ENCODE measurements around the gene ORC3.
"Not testable (repeated sequence)": the region's sequence is repeated elsewhere in the genome, so short reads cannot be mapped to it uniquely, and the experiment has no call there.

Gene ORC3

DNA sequence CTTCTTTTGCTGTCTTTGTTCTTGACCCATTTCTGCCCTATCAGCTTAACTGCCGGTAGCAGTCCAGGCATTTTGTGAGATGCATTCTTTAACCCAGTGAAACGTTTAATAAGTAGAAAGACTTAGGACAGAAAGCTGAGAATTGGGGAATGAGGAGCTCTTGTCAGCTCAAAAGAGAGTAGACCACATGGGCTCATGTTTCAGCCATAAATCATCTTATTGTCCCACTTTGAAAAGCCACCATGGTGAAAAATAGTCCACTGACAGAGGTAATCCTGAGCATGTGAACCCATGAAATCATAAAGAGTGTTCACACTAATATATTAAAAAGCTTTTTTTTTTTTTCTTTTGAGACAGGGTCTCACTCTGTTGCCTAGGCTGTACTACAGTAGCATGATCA lies 16.3 kb downstream of the ORC3 start:
- FAIRE-seq: no peak

DNA sequence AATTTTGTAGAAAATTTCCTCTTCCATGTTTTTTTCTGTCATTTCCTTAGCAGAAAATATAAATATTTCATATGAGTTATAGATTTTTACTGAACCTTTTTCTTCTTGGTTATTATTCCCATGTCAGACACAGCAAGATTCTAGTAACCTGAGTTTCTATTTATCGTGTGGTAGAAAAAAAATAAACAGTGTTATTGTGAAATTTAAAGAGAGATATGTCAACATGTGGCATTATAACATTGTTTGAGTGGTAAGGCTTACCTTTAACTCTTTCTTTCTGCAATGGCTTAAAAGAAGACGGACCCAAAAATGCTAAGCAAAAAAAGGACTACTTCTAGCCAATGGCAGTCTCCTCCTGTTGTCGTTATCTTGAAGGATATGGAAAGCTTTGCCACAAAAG lies 18.9 kb downstream of the ORC3 start:
- no peak for FAIRE-seq

DNA sequence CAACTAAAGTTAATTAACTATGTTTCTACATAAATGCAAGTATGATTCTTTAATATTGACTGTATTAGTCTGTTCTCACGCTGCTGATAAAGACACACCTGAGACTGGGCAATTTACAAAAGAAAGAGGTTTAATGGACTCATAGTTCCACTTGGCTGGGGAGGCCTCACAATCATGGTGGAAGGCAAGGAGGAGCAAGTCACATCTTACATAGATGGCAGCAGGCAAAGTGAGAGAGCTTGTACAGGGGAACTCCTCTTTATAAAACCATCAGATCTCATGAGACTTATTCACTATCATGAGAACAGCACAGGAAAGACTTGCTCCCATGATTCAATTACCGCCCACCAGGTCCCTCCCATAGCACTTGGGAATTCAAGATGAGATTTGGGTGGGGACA lies 23.1 kb downstream of the ORC3 start:
- FAIRE-seq: not testable (repeated sequence)

DNA sequence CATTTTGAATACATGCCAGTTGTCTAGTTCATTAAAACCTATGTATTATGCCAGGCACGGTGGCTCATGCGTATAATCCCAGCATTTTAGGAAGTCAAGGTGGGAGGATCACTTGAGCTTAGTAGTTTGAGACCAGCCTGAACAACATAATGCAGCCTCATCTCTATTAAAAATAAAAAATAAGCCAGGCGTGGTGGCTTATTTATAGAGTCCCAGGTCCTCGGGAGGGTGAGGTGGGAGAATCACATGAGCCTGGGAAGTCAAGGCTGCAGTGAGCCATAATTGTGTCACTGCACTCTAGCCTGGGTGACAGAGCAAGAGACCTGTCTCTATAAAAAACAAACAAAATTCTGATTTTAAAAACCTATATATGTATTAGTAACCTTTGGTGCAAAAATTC lies 27.5 kb downstream of the ORC3 start:
- FAIRE-seq: no peak

DNA sequence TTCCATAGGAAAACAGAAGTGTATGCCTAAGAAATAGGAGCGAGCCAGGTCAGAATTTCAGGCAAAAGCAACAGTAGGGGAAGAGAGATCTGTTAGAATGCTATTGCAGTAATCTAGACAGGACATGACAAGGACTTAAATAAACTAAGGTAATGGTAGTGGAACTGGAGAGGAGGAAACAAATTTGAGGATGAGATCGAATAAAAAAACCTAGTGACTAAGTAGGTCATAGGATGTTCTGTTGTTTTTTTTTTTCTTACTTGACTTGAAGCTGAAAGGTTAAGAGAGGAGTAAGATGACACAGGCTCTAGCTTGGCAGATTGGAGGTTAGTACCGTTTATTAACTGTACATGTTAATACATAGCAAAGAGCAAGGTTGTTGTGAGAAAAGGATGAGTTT lies 28.6 kb downstream of the ORC3 start:
- no peak for FAIRE-seq

DNA sequence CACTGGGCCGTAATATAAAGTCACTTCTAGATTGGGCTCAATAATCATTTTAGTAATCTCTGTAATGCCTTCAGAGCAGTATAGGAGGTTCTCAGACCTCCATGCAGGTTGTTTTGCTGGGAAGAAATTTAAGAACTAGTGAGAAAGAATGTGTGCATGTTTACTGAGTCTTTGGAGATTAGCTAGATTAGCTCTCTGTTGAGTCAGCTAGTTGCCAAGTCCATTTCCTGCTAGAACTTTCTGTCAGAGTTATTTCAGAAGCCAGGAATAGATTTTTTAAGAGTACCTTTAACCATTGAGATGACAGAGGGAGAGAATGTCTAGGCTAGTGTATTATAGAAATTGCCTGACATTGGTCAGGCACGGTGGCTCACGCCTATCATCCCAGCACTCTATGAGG lies 33.3 kb downstream of the ORC3 start:
- FAIRE-seq: no peak

DNA sequence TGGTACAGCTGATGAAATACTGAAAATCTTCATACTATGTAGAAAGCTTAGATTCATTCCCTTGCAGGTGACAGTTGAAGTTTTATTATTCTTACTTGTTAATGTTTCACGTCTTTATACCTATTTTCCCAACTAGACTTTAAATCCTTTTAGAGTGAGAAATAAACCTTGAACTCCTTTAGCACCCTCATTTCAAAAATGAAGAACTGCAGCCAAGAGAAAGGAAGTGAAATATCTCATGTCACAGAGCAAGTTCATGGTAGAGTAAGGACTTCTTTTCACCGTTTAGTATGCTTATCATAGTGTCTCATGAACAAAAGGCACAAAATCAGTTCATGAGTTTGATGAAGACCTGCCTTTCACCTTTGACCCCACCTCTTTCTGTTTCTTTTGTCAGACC lies 38.5 kb downstream of the ORC3 start:
- no peak for FAIRE-seq

DNA sequence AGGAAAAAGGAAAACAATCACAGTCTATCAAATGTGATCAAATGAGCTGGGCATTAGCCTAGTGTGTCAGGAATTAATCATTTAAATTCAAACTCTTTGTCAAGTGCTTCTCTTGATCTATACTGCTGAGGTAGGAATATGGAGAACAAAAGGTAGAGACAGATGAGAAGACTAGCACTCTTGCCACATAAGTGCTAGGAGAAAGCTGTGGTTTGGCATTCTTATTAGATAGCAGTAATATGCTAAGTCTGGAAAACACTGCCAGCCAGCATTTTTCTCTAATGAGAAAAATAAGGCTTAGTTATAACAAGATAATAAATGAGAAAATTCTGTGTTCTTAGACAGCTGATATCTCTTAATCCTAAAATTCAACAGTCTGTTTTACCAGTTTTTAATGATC lies 38.9 kb downstream of the ORC3 start:
- FAIRE-seq: no peak

DNA sequence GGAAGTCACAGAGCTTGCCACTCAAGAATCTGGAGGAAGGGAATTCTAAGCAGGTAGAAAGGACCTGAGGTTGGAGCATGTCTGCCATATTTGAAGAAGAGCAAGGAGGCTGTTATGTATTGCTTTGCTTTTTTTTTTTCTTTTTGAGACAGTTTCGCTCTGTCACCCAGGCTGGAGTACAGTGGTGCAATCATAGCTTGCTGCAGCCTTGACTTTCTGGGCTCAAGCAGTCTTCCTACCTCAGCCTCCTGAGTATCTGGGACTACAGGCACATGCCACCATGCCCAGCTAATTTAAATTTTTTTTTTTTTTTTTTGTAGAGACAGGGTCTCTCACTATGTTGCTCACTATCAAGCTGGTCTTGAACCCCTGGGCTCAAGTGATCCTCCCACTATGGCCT lies 40.8 kb downstream of the ORC3 start:
- no peak for FAIRE-seq

DNA sequence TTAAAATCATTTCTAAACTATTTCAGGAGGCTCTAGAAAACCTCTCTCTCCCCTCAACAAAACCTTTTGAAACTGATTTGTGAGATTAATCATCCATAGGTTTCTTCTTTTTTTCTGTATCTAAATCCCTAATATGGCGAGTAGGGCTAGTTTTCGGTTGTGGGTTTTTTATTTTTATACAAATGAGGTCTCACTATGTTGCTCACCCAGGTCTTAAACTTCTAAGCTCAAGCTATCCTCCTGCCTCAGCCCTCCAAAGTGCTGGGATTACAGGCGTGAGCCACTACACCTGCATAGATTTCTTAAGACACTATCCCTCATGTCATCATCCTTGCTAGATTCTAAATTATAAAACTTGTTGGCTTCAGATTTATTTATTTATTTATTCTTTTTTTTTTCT lies 43.9 kb downstream of the ORC3 start:
- no peak for FAIRE-seq

DNA sequence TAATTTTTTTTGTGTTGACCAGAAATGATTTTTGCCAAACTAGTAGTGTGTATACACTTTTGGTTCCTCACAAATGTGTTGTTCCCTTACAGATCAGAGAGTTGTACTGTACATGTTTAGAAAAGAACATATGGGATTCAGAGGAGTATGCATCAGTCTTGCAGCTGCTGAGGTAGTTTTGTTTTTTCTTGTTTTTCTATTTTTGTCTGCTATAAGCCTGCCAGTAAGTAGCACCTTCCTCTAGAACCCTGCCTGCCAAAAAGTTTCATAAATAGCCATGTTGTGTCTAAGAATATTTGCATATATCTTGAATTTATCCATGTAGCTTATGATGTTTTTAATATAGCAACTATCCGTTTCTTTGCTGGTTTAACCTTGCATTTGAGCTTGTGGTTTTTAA lies 46.4 kb downstream of the ORC3 start:
- no peak for FAIRE-seq

DNA sequence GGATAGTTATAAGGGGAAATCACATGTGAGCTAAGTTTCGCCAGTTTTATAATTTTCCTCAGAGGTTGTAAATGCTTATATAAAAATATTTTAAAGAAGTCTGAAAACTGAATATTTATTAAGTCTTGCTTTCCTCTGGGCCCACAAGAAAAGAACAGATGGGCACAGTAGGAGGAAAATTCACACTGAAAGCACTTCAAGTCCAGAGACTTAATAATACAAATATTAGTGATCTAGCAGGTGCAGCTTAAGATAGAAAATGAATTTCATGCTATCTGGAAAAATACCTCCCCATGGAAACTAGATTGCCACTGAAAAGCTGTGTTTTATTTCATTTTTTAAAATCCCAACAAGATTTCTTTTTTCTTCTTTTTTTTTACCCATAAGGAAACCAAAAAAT lies 47.2 kb downstream of the ORC3 start:
- no peak for FAIRE-seq

DNA sequence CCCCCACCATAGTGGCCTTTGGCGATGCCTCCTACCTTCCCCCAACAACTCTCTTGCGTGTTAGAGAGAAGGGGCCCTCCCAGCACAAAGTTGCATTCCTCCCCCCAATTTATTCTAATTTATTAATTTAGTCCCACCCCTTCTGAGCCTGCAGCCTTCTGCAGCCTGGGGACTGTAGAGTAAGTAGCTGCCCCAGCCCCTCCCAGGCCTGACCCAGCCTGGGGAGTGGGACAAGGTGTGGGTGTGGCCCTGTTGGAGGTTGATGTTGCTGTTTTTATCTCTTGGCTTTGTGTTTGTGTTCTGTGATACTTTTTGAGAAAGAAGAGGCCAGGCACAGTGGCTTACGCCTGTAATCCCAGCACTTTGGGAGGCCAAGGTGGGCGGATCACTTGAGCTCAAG lies 49.4 kb downstream of the ORC3 start:
- FAIRE-seq: no peak

DNA sequence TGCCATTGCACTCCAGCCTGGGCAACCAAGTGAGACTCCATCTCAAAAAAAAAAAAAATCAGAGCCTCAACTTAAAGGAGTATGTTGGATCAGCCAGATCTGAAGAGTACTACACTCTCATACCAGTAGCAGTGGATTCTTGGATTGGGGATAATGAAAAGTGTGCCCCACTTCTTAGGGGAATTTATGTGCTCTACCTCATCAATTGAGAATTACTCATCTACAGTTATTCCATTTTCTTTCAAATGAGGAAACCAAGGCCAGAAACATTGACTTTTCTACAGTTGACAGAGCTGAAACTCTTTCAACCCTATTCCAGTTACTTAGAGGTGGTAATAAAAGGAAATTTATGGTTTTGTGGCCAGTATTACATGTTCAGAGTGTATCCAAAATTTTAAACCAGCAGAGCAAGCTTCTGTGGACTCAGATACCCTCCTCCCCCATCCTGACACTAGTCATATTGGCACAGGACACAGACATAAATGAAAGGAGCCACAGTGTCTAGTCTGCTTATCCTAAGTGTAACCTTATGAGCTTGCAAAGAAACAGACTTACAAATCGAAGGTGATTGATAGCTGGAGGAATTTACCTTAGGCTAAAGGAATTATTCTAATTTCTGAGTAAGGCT lies 51.2 kb downstream of the ORC3 start:
- FAIRE-seq: no peak

DNA sequence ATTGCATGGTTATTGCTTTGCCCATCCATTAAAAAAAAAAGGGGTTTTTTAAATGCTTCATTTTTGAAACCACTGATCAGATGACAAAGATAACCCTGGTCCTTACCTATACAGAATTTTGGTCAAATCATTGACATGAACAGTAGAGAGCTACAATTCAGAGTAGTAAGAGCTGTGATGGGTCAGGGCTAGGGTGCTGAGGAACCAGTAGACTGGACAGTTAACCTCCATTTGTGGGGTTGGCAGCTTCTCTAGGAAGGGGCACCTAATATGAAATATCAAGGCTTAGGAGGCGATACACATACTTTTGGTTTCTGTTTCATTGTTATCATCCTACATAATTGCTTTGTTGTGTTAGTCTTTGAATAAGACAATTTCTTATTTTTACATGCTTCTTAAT lies 55.1 kb downstream of the ORC3 start:
- FAIRE-seq: no peak

DNA sequence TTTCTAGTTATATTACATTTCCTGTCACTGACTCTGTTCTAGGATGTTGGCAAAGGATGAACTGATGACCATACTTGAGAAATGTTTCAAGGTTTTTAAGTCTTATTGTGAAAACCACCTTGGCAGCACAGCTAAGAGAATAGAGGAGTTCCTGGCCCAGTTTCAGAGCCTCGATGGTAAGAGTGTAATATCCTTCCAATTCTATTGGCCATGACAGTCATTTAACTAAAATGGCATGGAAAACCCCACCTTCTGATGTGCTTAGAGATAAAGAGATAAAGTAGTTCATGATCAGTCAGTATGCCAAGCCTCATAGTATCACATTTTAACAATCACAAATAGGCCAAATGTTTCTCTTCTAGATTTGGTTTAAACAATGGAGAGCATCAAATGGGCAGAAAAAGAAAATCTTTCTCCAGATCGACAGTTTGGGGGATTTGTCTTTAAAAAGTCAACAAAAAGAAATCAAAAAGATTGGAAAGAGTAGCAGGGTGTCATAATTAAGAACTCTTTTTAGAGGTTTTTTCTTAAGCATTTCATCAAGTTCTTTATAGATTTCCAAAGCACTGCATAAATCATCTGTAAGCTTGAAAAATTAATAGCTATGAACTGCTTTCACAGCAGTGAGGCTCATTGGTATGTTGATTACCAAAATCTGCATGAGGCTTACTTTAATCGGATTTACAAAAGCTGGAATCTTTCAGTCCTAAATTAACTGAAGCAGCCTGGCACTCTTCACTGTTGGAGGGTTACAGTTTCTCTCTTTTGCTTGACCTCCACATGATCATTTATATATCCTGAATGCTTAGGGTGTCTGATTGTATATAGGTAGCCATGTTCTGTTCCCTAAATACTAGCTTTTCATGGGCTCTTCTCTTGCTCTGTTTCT lies 63.4 kb downstream of the ORC3 start:
- FAIRE-seq: no peak

DNA sequence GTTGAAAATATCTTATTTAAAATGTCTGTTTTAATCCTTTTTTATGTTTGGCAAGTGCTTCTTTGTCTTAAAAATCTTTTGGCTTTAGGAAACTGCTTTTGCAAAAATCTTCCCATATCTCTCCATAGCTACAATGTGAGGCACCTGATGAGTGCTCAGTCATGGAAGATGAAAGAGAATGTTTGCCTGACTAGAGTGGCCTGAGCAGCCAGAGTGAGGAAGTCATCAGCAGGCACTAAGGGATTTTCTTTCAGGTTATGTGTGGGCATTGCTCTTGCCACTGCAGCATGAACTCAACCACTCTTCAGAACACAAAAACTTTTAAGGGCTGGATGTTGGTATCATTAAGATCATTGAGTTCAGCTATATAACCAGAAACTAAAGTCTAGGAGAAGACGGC lies 64.2 kb downstream of the ORC3 start:
- no peak for FAIRE-seq

DNA sequence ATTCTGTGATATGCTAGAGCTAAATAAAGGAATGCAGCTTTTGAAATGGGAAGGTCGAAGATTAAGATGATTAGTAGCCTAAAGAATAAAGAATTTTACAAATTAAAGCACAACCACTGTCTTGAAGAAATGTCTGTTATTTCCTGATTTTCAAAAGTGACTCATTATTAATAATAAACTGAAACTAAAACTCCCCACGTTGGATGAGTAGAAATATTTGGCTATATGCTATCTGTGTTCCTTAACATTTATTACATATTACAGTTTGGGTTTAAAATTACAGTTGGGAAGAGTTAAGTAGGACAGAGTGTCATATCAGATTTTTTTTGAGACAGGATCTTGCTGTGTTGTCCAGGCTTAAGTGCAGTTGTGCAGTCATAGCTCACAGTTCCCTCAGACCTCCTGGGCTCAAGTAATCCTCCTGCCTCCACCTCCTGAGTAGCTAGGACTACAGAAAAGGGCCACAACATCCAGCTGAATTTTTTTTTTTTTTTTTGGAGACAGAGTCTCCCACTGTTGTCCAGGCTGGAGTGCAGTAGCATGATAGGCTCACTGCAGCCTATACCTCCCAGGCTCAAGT lies 65.0 kb downstream of the ORC3 start:
- FAIRE-seq: no peak

DNA sequence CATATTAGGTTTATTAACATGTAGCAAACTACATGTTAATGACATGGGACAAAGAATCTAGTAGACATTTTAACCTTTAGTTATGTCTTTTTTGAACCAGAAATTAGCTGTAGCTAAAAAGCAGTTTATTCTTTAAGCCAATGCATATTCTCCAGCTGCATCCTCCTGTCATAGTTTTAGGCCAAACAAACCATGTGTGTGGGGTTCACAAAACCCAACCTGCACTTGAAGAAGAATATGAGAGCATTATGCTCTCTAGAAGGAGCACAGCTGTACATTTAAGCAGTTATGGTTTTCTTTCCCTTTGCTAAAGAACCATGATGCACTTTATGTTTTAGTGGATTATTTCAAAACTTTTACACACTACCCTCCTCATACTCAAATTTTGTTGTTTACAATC lies 65.9 kb downstream of the ORC3 start:
- FAIRE-seq: no peak

DNA sequence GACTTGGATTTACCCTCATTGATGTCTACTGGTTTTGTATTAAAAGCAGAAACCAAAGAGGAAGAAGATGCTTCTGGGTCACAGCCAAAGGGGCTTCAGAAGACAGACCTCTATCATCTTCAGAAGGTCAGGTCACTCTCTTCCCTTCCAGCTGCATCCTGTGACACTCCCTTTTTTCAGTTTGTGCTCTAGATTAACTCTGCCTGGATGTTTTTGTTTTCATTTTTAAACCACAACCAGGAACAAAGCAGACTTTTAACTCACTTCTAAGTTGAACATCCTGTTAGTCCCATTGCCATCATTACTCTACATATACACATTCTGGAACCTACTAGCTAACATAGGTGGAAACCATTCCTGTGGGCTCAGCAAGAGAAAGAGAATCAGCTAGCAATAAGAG lies 66.9 kb downstream of the ORC3 start:
- no peak for FAIRE-seq

DNA sequence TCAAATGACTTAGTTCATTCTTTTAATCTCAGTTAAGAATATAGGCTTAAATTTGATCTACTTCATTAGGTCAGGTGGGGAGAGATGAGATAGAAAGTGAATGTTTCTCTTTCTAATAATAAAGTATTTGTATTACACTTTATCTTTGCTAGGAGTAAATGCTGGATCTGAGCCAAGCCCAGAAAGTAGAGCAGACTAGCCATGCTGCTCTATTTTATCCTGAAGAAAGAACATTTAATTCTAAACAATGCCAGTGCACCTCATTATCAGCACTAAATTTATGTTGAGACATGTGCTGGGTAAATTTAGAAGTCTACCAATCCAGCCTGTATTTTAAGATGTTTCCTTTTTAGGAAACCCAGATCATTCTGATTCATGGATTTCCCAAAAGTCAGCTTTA lies 68.6 kb downstream of the ORC3 start:
- FAIRE-seq: no peak

DNA sequence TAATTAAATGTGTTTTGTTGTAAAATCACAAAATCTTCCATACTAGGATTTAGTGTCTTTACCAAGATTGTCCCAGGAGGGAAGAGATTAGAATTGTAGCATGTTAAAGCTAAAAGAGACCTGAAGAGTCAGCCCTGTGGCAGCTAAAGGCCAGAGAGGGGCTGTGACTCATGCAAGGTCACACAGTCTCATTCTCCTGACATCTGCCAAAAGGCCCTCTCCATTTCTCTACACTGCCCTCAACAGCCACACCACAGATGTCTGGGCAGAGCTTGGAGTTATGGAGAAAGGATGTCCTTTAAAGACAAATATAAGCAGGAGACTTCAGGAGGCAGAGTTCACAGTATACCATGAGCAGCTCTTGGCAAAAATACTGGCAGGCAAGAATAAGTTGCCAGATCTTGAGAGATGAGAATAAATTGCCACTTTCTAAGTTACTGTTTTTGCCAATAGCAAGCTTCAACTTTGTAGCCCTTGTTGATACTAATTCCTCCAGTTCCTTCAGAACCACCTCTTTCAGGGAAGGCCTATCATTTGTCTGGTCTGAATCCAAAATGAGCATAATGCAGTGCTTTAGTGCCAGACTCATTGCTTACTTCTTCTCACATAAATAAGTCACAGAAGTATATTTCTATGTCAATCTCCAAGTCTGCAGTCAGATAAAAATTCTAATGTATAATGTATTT lies 70.4 kb downstream of the ORC3 start:
- no peak for FAIRE-seq

DNA sequence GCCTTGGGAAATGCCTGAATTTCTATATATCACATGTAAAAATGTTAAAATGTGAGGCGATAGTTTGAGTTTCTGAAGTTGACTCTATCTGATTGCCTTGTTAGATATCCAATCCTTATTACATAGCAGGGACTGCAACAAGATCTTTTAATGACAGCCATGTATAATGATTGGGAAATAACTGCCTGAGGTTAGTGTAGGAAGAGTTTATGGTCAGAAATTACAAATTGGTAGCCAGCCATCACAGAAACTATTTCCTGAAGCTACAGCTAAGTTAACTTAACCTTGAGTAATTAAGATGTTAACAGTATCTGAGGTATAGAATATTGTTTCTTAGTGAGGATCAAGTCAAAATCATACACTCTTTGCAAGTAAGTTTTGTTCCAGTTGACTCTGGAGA lies 71.1 kb downstream of the ORC3 start:
- no peak for FAIRE-seq

DNA sequence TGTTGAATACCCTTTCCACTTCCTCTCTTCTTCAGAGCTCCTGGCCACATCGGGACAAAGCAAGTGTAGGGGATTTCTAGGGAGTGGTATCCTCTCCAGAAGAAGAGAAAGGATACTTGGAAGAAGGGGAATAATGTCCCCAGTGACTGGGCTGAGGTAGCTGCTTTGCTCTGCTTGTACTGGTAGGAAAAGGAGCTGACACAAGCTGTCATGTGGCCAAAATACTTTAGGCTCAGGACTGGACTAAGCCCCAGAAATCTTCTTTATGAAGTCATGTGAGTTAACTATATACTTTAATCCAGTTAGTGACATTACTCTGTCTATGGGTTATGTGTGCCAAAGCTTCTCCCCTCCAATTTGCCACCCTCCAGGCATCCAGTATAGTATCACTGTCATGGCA lies 71.6 kb downstream of the ORC3 start:
- FAIRE-seq: no peak

All from islet of Langerhans (tissue), 1 donor.